ENCODE measurements around the gene SNX4.

- TF ChIP-seq, protein P1, sequence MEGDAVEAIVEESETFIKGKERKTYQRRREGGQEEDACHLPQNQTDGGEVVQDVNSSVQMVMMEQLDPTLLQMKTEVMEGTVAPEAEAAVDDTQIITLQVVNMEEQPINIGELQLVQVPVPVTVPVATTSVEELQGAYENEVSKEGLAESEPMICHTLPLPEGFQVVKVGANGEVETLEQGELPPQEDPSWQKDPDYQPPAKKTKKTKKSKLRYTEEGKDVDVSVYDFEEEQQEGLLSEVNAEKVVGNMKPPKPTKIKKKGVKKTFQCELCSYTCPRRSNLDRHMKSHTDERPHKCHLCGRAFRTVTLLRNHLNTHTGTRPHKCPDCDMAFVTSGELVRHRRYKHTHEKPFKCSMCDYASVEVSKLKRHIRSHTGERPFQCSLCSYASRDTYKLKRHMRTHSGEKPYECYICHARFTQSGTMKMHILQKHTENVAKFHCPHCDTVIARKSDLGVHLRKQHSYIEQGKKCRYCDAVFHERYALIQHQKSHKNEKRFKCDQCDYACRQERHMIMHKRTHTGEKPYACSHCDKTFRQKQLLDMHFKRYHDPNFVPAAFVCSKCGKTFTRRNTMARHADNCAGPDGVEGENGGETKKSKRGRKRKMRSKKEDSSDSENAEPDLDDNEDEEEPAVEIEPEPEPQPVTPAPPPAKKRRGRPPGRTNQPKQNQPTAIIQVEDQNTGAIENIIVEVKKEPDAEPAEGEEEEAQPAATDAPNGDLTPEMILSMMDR (IDR thresholded peaks at IDR 0.05), result no peak
- no peak for TF ChIP-seq POLR2A (IDR thresholded peaks at IDR 0.05)
These were observed 88.6 kb downstream of the SNX4 start for GRCh38 chr3:125431391-125431790.

Data from testis (tissue), 2 donors.